ENCODE data around the gene COLEC11.

GRCh38 chr2:3679616-3680393, 84.9 kb downstream of the COLEC11 start:
- TF ChIP-seq CREB1 (CRISPR knock-in tag; IDR thresholded peaks at IDR 0.05) (no peak), CTCF (IDR thresholded peaks at IDR 0.05) (no peak), KAT7 (CRISPR knock-in tag; IDR thresholded peaks at IDR 0.05; ENCODE audit: borderline replicate concordance) (no peak), ELF4 (CRISPR knock-in tag; IDR thresholded peaks at IDR 0.05; ENCODE audit: low read depth) (no peak), ZNF138 (CRISPR knock-in tag; conservative IDR thresholded peaks at IDR 0.05) (no peak), ZNF121 (CRISPR knock-in tag; IDR thresholded peaks at IDR 0.05) (no peak)
- TF ChIP-seq, protein P1, sequence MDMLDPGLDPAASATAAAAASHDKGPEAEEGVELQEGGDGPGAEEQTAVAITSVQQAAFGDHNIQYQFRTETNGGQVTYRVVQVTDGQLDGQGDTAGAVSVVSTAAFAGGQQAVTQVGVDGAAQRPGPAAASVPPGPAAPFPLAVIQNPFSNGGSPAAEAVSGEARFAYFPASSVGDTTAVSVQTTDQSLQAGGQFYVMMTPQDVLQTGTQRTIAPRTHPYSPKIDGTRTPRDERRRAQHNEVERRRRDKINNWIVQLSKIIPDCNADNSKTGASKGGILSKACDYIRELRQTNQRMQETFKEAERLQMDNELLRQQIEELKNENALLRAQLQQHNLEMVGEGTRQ (CRISPR knock-in tag; IDR thresholded peaks at IDR 0.05): no peak
- TF ChIP-seq, protein P2, sequence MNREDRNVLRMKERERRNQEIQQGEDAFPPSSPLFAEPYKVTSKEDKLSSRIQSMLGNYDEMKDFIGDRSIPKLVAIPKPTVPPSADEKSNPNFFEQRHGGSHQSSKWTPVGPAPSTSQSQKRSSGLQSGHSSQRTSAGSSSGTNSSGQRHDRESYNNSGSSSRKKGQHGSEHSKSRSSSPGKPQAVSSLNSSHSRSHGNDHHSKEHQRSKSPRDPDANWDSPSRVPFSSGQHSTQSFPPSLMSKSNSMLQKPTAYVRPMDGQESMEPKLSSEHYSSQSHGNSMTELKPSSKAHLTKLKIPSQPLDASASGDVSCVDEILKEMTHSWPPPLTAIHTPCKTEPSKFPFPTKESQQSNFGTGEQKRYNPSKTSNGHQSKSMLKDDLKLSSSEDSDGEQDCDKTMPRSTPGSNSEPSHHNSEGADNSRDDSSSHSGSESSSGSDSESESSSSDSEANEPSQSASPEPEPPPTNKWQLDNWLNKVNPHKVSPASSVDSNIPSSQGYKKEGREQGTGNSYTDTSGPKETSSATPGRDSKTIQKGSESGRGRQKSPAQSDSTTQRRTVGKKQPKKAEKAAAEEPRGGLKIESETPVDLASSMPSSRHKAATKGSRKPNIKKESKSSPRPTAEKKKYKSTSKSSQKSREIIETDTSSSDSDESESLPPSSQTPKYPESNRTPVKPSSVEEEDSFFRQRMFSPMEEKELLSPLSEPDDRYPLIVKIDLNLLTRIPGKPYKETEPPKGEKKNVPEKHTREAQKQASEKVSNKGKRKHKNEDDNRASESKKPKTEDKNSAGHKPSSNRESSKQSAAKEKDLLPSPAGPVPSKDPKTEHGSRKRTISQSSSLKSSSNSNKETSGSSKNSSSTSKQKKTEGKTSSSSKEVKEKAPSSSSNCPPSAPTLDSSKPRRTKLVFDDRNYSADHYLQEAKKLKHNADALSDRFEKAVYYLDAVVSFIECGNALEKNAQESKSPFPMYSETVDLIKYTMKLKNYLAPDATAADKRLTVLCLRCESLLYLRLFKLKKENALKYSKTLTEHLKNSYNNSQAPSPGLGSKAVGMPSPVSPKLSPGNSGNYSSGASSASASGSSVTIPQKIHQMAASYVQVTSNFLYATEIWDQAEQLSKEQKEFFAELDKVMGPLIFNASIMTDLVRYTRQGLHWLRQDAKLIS (CRISPR knock-in tag; IDR thresholded peaks at IDR 0.05; ENCODE audit: borderline replicate concordance): no peak
- TF ChIP-seq, protein P3, sequence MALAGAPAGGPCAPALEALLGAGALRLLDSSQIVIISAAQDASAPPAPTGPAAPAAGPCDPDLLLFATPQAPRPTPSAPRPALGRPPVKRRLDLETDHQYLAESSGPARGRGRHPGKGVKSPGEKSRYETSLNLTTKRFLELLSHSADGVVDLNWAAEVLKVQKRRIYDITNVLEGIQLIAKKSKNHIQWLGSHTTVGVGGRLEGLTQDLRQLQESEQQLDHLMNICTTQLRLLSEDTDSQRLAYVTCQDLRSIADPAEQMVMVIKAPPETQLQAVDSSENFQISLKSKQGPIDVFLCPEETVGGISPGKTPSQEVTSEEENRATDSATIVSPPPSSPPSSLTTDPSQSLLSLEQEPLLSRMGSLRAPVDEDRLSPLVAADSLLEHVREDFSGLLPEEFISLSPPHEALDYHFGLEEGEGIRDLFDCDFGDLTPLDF (CRISPR knock-in tag; IDR thresholded peaks at IDR 0.05): no peak
